ENCODE data around the gene TMEM53.

The TMEM53 gene

GRCh38 chr1:44653107-44653964 is 20.9 kb downstream of the TMEM53 start:
- Histone ChIP-seq H3K27me3 (replicated peaks; ENCODE audit: control insufficient read depth, insufficient read depth, low read length) (no peaks in the 10 kb centered on the region), H3K36me3 (ENCODE audit: control insufficient read depth, insufficient read depth, low read length) (peaks cover 11% of the 10 kb centered on the region), H3K4me3 (replicated peaks; ENCODE audit: low read depth, low read length) (no peak overlapping the region)
- no peak for DNase-seq (ENCODE audit: extremely low read depth, insufficient read length)
- TF ChIP-seq, protein P1, sequence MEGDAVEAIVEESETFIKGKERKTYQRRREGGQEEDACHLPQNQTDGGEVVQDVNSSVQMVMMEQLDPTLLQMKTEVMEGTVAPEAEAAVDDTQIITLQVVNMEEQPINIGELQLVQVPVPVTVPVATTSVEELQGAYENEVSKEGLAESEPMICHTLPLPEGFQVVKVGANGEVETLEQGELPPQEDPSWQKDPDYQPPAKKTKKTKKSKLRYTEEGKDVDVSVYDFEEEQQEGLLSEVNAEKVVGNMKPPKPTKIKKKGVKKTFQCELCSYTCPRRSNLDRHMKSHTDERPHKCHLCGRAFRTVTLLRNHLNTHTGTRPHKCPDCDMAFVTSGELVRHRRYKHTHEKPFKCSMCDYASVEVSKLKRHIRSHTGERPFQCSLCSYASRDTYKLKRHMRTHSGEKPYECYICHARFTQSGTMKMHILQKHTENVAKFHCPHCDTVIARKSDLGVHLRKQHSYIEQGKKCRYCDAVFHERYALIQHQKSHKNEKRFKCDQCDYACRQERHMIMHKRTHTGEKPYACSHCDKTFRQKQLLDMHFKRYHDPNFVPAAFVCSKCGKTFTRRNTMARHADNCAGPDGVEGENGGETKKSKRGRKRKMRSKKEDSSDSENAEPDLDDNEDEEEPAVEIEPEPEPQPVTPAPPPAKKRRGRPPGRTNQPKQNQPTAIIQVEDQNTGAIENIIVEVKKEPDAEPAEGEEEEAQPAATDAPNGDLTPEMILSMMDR (IDR thresholded peaks at IDR 0.05; ENCODE audit: insufficient read depth, low read length, poor library complexity, severe bottlenecking), result no peak

- Histone ChIP-seq H3K4me3 (replicated peaks; ENCODE audit: low read depth, low read length) (no peak overlapping the region), H3K36me3 (ENCODE audit: control insufficient read depth, insufficient read depth, low read length) (peaks cover 11% of the 10 kb centered on the region), H3K27me3 (replicated peaks; ENCODE audit: control insufficient read depth, insufficient read depth, low read length) (no peaks in the 10 kb centered on the region)
- TF ChIP-seq, protein P1 (IDR thresholded peaks at IDR 0.05; ENCODE audit: insufficient read depth, low read length, poor library complexity, severe bottlenecking), result peak; percentile 99
- DNase-seq (ENCODE audit: extremely low read depth, insufficient read length), result peak; percentile 46
Observed at GRCh38 chr1:44652445-44653106, 21.7 kb downstream of the TMEM53 start.

DNA sequence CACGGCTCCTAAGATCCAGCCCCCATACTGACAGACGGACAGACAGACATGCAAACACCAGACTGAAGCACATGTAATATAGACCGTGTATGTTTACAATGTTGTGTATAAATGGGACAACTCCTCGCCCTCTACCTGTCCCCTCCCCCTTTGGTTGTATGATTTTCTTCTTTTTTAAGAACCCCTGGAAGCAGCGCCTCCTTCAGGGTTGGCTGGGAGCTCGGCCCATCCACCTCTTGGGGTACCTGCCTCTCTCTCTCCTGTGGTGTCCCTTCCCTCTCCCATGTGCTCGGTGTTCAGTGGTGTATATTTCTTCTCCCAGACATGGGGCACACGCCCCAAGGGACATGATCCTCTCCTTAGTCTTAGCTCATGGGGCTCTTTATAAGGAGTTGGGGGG is 23.2 kb downstream of the TMEM53 start:
- Histone ChIP-seq H3K36me3 (ENCODE audit: control insufficient read depth, insufficient read depth, low read length) (peaks cover 21% of the 10 kb centered on the region), H3K27me3 (replicated peaks; ENCODE audit: control insufficient read depth, insufficient read depth, low read length) (no peaks in the 10 kb centered on the region), H3K4me3 (replicated peaks; ENCODE audit: low read depth, low read length) (no peak overlapping the region)
- DNase-seq (ENCODE audit: extremely low read depth, insufficient read length), result no peak
- TF ChIP-seq, protein P1 (IDR thresholded peaks at IDR 0.05; ENCODE audit: insufficient read depth, low read length, poor library complexity, severe bottlenecking), result no peak

DNA sequence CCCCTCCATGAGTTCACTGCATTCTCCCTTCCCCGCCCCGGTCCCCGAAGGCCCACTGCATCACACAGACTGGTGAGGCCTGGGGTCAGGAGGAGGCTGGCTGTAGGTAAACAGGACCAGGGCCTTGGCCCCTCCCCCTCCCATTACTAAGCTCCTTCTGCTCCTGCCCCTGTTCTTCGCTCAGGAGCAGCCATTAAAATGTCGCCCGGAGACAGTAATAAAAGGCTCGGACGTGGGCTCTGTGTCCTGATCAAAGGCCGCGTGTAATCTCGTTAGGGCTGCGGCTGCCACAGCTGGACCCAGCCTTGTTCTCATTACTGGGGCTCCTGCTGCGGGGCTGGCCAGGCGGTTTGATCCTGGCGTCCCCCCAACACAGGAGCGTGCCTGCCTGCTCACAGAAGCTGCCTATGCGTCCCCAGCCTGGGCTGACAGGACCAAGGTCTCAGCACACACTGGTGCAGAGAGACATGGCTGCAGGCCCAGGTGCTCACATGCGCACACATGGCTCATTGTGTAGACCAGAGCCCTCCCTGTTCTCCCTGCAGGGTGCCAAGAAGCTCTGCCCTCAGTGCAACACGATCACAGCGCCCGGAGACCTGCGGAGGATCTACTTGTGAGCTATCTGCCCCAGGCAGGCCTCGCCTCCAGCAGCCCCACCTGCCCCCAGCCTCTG is 24.0 kb downstream of the TMEM53 start:
- TF ChIP-seq, protein P1 (IDR thresholded peaks at IDR 0.05; ENCODE audit: insufficient read depth, low read length, poor library complexity, severe bottlenecking), result no peak
- no peak for DNase-seq (ENCODE audit: extremely low read depth, insufficient read length)
- Histone ChIP-seq H3K27me3 (replicated peaks; ENCODE audit: control insufficient read depth, insufficient read depth, low read length) (no peaks in the 10 kb centered on the region), H3K36me3 (ENCODE audit: control insufficient read depth, insufficient read depth, low read length) (peaks cover 28% of the 10 kb centered on the region), H3K4me3 (replicated peaks; ENCODE audit: low read depth, low read length) (no peak overlapping the region)

DNA sequence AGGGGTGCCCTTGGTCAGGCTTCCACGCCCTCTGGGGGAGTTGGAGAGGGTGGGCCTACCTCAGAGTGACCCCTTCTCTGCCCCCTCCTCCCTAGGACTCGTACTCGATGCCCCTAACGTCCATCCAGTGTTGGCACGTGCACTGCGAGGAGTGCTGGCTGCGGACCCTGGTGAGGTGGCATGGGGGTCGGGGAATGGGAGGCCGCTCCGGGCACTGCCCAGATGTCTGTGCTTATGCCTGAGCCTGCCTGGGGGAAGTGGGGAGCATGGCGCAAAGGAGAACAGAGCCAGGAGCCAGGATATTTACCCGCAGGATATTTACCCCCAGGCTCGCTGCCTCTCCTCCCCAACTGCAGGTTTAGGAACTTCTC is 24.5 kb downstream of the TMEM53 start:
- peaks cover 32% of the 10 kb centered on the region for H3K36me3 ChIP-seq (ENCODE audit: control insufficient read depth, insufficient read depth, low read length)
- H3K4me3 ChIP-seq (replicated peaks; ENCODE audit: low read depth, low read length), result no peak overlapping the region
- TF ChIP-seq, protein P1 (IDR thresholded peaks at IDR 0.05; ENCODE audit: insufficient read depth, low read length, poor library complexity, severe bottlenecking), result no peak
- no peak for DNase-seq (ENCODE audit: extremely low read depth, insufficient read length)
- H3K27me3 ChIP-seq (replicated peaks; ENCODE audit: control insufficient read depth, insufficient read depth, low read length), result no peaks in the 10 kb centered on the region

Measured in GM06990 (cell line).